ENCODE measurements around the gene PEAR1.
A peak's percentile ranks its signal among the peaks of the same experiment; 100 is the strongest.

The PEAR1 gene

DNA sequence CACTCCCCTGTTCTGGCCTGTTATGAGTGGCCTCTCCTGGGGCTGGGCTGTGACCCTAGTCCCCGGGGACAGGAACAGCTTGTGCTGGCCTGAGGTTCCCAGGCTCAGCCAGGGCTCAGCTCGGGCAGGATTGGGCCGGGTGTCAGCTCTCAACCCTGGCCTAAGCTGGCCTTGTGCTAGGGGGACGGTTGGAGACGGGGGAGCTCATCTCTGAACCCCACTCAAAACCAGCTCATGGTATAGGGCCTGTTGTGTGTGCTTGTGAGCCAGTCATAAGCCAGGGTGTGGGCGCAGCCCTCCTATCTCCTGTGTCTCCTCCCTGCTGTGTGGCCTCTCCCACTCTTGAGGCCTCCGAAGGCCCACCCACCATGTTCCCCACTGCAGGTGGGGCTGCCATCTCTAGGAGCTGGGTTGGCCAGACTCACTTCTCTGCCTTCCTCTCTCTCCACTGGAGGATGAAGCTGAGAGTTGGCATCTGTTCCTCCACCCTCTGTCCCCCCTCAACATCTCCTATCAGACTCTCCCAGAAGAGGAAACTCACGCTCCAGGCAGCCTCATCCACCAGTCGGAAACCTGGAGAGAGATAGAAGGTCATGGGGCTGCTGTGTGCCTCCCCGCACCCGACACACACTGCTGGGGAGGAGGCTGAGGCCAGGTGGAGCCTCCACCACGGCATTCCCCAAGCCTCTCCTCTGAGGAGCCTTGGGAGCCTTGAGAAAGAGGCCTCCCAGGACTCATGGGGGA is 1.4 kb downstream of the PEAR1 start:
- H3K79me2 ChIP-seq (ENCODE audit: control insufficient read depth, insufficient read depth, low read length, unreplicated experiment) = peaks cover 39% of the 10 kb centered on the region
- H3K4me1 ChIP-seq (ENCODE audit: control insufficient read depth, insufficient read depth, low read length, unreplicated experiment) = peaks cover 55% of the 10 kb centered on the region

DNA sequence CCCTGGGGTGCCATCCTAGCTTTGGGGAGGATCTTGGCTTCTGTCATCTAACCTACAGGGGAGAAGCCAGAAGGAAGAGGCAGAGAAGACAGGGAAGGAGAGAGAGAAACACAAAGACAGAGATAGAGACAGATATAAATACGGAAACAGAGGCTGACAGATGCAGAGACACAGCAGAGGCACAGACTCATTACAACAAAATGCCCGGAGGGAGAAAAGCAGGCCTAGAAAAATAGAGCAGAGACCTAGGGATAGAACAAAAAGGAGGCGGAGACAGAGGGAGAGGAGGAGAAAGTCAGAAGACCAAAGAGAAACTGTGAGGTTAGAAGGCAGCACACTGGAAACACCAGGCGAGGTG is 1.9 kb downstream of the PEAR1 start:
- peaks cover 60% of the 10 kb centered on the region for H3K4me1 ChIP-seq (ENCODE audit: control insufficient read depth, insufficient read depth, low read length, unreplicated experiment)
- peaks cover 44% of the 10 kb centered on the region for H3K79me2 ChIP-seq (ENCODE audit: control insufficient read depth, insufficient read depth, low read length, unreplicated experiment)
- no peaks in the 10 kb centered on the region for H3K36me3 ChIP-seq (ENCODE audit: insufficient read depth, low read length)
- H3K4me3 ChIP-seq (ENCODE audit: low read depth, low read length) = peak overlapping the region; percentile 75
- H3K27ac ChIP-seq (ENCODE audit: low read depth, low read length) = peak overlapping the region; percentile 97
- H3K27me3 ChIP-seq (ENCODE audit: insufficient read depth, low read length) = no peaks in the 10 kb centered on the region
- no peak overlapping the region for H2AFZ ChIP-seq (ENCODE audit: low read length, unreplicated experiment)

More for the DNA sequence above, 1.4 kb downstream of the PEAR1 start:
- Histone ChIP-seq H2AFZ (ENCODE audit: low read length, unreplicated experiment) (no peak overlapping the region), H3K36me3 (ENCODE audit: insufficient read depth, low read length) (no peaks in the 10 kb centered on the region), H3K4me3 (ENCODE audit: low read depth, low read length) (peak overlapping the region; percentile 75), H3K27me3 (ENCODE audit: insufficient read depth, low read length) (no peaks in the 10 kb centered on the region), H3K27ac (ENCODE audit: low read depth, low read length) (peak overlapping the region; percentile 97)

DNA sequence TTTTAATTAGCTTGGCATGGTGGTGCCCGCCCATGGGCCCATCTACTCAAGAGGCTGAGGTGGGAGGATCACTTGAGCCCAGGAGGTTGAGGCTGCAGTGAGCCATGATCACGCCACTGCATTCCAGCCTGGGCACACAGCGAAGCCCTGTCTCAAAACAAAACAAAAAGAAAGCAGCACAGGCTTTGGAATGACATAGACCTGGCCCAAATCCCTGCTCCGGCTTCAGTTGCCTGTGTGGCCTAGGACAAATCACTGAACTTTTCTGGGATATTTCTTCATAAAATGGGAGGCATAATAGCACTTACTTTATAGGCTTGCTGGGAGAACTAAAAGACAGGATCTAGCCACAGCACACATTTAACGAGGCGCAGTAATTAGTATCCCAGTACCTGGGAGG is 2.4 kb downstream of the PEAR1 start:
- Histone ChIP-seq H3K4me1 (ENCODE audit: control insufficient read depth, insufficient read depth, low read length, unreplicated experiment) (peaks cover 65% of the 10 kb centered on the region), H3K27ac (ENCODE audit: low read depth, low read length) (peak overlapping the region; percentile 97), H3K36me3 (ENCODE audit: insufficient read depth, low read length) (no peaks in the 10 kb centered on the region), H3K27me3 (ENCODE audit: insufficient read depth, low read length) (no peaks in the 10 kb centered on the region), H3K4me3 (ENCODE audit: low read depth, low read length) (peak overlapping the region; percentile 75), H3K79me2 (ENCODE audit: control insufficient read depth, insufficient read depth, low read length, unreplicated experiment) (peaks cover 49% of the 10 kb centered on the region), H2AFZ (ENCODE audit: low read length, unreplicated experiment) (no peak overlapping the region)

DNA sequence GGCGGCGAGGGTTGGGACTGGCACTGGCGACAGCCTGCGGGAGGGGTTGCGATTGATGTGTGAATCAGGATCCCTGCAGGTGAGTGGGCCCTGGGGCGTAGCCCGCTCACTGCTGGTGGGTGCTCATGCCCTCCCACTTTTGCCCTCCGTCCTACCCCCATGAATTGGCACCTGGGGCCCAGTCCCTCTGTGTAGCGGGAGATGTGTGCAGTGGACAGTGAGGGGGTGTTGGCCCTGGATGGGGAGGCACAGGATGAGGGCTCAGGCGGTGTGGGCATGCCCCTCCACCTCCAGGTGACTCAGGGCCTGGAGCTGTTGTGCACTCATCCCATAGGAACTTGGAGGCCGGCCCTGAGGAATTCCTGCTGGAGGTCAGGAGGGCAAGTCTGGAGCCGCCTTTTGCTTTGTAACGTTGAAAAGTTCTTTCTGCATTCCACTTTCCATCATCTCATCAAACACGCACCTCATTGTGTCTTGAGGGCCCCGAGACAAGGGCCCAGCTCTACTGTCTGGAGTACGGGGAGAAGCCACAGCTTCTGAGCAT is 3.0 kb downstream of the PEAR1 start:
- Histone ChIP-seq H3K4me3 (ENCODE audit: low read depth, low read length) (peak overlapping the region; percentile 75), H3K4me1 (ENCODE audit: control insufficient read depth, insufficient read depth, low read length, unreplicated experiment) (peaks cover 72% of the 10 kb centered on the region), H3K79me2 (ENCODE audit: control insufficient read depth, insufficient read depth, low read length, unreplicated experiment) (peaks cover 56% of the 10 kb centered on the region), H3K36me3 (ENCODE audit: insufficient read depth, low read length) (no peaks in the 10 kb centered on the region), H3K27me3 (ENCODE audit: insufficient read depth, low read length) (no peaks in the 10 kb centered on the region), H3K27ac (ENCODE audit: low read depth, low read length) (peak overlapping the region; percentile 97), H2AFZ (ENCODE audit: low read length, unreplicated experiment) (no peak overlapping the region)

DNA sequence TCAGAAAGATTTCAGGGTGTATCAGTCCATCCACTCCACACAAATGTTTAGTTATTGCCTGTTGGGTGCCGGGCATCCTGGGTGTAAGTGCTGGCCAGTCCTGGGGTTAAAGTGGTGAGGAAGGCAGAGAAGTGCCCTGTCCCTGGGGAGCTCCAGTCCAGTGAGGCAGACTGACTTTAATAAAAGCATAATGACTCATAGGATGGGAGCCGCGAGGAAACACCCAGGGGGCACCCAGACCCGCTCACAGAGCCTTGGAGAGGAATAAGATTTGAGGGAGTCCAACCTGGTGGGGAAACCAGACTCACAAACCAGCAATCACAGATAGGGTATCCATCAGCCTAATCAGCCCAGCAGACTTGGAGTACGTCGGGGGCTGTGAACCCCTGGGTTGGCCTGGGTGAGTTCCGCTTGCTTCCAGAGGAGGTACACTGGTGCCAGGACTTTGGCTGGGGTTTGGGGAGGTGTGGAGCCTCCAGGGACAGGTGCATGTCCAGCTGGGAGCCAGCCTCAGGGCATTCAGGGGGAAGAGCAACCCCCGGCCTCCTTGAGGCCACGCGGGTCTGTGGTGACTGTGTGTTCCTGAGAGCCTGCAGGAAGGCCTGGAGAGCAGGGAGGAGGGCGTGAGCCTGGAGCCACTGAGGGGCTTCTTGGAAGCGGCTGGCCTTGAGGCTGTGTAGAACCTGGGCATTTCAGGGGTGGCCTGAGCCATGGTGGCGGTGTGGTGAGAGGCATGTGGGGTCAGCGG is 3.7 kb downstream of the PEAR1 start:
- Histone ChIP-seq H3K27me3 (ENCODE audit: insufficient read depth, low read length) (no peaks in the 10 kb centered on the region), H2AFZ (ENCODE audit: low read length, unreplicated experiment) (no peak overlapping the region), H3K4me1 (ENCODE audit: control insufficient read depth, insufficient read depth, low read length, unreplicated experiment) (peaks cover 79% of the 10 kb centered on the region), H3K4me3 (ENCODE audit: low read depth, low read length) (peak overlapping the region; percentile 75), H3K36me3 (ENCODE audit: insufficient read depth, low read length) (no peaks in the 10 kb centered on the region), H3K27ac (ENCODE audit: low read depth, low read length) (peak overlapping the region; percentile 97), H3K79me2 (ENCODE audit: control insufficient read depth, insufficient read depth, low read length, unreplicated experiment) (peaks cover 62% of the 10 kb centered on the region)

DNA sequence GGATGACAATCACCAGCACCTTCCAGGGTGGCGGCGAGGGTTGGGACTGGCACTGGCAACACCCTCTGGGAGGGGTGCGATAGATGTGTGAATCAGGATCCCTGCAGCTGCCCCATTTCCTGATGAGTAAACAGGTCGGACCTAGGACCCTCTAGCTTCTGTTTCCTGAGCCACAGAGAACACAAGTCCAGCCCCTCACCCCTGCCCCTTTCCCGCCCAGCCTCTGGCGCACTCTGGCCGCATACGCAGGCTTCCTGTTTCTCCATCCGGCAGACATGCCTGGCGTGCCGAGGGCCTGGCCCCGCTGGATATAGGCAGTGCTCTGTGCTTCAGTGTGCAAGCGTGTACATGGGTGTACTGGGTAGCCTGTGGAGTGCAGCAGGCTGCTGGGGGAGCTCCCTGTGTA is 4.6 kb downstream of the PEAR1 start:
- H3K79me2 ChIP-seq (ENCODE audit: control insufficient read depth, insufficient read depth, low read length, unreplicated experiment) = peaks cover 66% of the 10 kb centered on the region
- H3K36me3 ChIP-seq (ENCODE audit: insufficient read depth, low read length) = no peaks in the 10 kb centered on the region
- peak overlapping the region; percentile 75 for H3K4me3 ChIP-seq (ENCODE audit: low read depth, low read length)
- no peak overlapping the region for H2AFZ ChIP-seq (ENCODE audit: low read length, unreplicated experiment)
- H3K4me1 ChIP-seq (ENCODE audit: control insufficient read depth, insufficient read depth, low read length, unreplicated experiment) = peaks cover 85% of the 10 kb centered on the region
- H3K27ac ChIP-seq (ENCODE audit: low read depth, low read length) = peak overlapping the region; percentile 97
- H3K27me3 ChIP-seq (ENCODE audit: insufficient read depth, low read length) = no peaks in the 10 kb centered on the region

DNA sequence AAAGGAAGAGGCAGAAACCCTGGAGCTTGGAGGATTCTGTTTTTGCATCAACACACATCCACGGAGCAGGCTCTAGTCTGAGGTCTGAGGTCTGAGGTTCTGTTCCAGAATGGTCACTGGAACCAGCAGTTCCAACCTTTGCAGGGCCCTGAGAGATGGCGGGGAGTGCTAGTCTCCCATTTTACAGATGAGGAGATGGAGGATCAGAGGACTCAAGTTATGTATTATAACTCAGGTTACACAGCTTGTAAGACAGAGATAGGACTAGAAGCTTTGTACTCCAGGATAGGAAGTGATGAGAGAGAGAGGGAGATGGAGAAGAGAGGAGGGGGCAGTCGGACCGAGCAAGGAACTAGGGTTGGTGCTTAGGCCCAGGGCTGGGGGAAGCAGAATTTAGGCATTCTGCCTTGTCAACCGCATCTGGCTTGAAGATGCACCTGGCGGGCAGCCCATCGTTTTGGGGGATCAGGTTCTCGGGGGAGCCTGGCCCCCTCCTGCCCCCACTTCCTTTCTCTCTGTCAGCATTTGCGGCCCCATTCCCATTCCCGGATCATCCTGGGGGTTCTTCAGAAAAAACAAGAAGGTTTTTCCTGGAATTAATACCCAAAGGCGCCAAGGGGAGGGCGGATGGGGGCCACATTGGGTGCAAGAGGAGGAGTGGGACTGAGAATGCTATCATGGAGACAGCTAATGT is 5.6 kb downstream of the PEAR1 start:
- peak overlapping the region; percentile 57 for H3K4me3 ChIP-seq (ENCODE audit: low read depth, low read length)
- H3K27ac ChIP-seq (ENCODE audit: low read depth, low read length) = peak overlapping the region; percentile 97
- H3K36me3 ChIP-seq (ENCODE audit: insufficient read depth, low read length) = no peaks in the 10 kb centered on the region
- H2AFZ ChIP-seq (ENCODE audit: low read length, unreplicated experiment) = no peak overlapping the region
- H3K79me2 ChIP-seq (ENCODE audit: control insufficient read depth, insufficient read depth, low read length, unreplicated experiment) = peaks cover 68% of the 10 kb centered on the region
- peaks cover 84% of the 10 kb centered on the region for H3K4me1 ChIP-seq (ENCODE audit: control insufficient read depth, insufficient read depth, low read length, unreplicated experiment)
- no peaks in the 10 kb centered on the region for H3K27me3 ChIP-seq (ENCODE audit: insufficient read depth, low read length)

DNA sequence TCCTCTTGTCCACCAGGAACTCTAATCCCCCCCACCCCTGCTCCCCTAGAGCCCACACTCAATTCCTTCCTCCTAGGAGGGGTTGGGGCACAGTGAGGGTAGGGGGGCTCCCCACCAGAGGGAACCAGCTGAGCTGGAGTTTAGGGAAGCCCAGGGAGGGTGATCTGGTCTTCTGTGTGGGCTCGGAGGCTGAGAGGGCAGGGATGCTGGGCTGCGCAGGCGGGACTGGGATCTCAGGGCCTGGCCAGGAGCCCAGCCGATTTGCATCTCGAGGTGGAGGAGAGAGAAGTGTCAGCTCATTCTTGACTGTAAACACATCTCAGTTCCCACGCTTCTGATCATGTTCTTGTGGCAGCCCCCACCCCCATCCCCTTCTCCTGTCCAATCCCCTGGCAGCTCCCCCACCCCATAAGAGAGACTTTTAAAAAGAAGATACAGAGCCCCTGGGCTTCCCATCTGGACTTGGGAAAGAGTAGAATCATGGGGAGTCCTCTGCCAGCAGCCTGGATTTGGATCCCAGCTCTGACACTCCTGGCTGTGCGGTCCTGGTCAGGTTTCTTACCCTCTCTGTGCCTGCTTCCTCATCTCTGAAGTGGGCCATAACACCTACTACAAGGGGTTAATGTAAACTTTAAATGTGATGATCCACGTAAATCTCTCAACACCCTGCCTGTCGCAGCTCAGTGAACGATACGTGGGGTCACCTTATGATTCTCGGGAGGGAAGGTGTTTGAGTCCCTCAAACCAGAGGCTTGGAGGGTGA is 6.6 kb downstream of the PEAR1 start:
- Histone ChIP-seq H3K27ac (ENCODE audit: low read depth, low read length) (peak overlapping the region; percentile 97), H3K4me3 (ENCODE audit: low read depth, low read length) (peak overlapping the region; percentile 32; the same call in 1 of the 2 replicates), H3K36me3 (ENCODE audit: insufficient read depth, low read length) (no peaks in the 10 kb centered on the region), H3K4me1 (ENCODE audit: control insufficient read depth, insufficient read depth, low read length, unreplicated experiment) (peaks cover 75% of the 10 kb centered on the region), H3K27me3 (ENCODE audit: insufficient read depth, low read length) (no peaks in the 10 kb centered on the region), H3K79me2 (ENCODE audit: control insufficient read depth, insufficient read depth, low read length, unreplicated experiment) (peaks cover 64% of the 10 kb centered on the region), H2AFZ (ENCODE audit: low read length, unreplicated experiment) (no peak overlapping the region)

DNA sequence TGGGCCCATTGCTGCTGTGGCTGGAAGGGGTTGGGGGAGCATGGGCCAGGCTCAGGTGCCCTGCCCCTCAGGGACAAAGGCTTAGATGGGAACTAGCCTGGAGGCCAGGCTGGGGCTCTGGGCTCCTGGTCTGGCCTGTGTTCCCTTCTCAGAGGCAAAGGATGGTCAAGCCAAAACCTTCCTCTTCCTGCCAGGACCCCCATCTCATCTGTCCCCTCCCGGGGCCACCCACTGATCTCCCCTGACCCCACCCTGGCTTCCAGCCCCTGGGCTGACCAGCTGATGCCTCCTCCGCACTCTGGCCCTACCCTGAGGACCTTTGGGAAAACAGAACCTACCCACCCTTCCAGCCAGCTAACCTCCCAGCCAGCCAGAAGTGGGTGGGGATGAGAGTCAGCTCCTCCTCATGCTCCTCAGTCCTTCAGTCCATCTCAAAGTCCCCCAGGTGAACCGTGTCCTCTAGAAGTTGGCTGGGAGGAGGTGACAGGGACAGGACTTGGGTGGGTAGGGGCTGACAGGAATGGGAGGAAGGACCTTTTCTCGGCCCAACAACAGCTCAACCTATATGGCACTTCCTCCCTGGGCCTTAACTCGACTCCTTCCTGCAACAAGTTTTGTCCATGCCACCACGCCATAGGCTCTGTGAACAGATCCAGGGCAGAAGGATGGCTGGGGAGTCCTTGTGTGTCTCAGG is 7.5 kb downstream of the PEAR1 start:
- H3K27me3 ChIP-seq (ENCODE audit: insufficient read depth, low read length) = no peaks in the 10 kb centered on the region

More for the DNA sequence above, 7.5 kb downstream of the PEAR1 start:
- Histone ChIP-seq H3K4me1 (ENCODE audit: control insufficient read depth, insufficient read depth, low read length, unreplicated experiment) (peaks cover 66% of the 10 kb centered on the region), H2AFZ (ENCODE audit: low read length, unreplicated experiment) (no peak overlapping the region), H3K27ac (ENCODE audit: low read depth, low read length) (no peak overlapping the region), H3K79me2 (ENCODE audit: control insufficient read depth, insufficient read depth, low read length, unreplicated experiment) (peaks cover 63% of the 10 kb centered on the region), H3K4me3 (ENCODE audit: low read depth, low read length) (no peak overlapping the region), H3K36me3 (ENCODE audit: insufficient read depth, low read length) (no peaks in the 10 kb centered on the region; the same call in 1 of the 2 replicates)

Measured in ACC112 (cell line).